GM18867 (cell line): ENCODE data around the gene EDC3.
"Not testable (repeated sequence)": the region's sequence is repeated elsewhere in the genome, so short reads cannot be mapped to it uniquely, and the experiment has no call there.

Source experiments
- ATAC-seq: cut with Tn5 transposase; IDR thresholded peaks from one replicate; pipeline ENCODE4 v1.9.1; 2021; ENCODE audit warnings: mild to moderate bottlenecking, moderate library complexity; ENCODE audit not compliant: unreplicated experiment

The EDC3 gene

DNA sequence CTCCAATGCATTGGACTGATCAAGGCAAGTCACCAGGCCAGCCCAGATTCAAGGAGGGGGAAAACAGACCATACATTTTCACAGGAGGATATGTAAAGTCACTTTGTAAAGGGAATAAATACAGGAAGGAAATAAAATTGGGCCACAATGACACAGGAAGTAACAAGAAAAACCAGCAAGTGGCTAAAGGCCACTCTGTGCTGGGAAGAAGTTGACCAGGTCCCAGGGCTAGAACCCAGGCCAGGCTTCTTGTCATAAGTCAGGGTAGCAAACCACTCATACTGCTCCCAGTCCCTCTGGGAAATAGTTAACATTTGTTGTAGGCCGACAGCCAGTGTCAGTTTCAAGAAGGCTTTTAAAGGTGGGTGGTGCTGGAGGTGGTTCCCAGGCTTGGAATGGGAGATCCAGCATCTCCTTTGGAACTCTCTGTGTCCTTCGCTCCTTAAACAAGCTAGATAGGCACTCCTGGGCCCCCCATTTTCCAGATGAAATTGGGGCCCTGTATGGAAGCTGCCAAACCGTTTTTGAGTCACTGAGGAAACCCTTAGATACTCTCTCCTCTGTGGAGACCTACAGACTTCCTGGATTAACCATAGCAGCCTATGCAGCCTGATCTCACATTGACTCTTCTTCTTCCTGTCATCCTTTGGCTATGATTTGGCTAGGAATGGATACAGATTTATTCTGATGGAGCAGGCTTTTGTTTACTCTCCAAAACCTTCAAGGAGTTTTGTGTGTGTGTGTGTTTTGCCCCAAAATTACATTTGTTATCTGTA is 14.7 kb upstream of the EDC3 start:
- no peak for ATAC-seq

DNA sequence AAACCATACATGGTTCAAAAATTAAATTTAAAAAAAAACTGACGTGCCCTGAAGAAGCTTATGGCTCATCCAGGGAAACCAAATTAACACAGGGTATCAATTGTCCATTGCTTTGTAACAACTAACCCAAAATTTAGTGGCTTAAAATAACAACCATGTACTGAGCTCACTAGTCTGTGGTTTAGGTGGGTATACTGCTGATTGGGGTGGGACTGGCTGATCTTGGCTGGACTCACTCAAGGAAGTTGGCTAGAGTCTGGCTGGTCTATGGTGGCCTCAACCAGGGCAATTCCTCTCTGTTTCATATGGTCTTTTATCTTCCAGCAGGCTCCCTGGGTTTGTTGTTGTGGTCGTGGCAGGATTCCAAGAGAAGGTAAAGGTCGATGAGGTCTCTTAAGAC is 14.1 kb upstream of the EDC3 start:
- ATAC-seq: no peak

DNA sequence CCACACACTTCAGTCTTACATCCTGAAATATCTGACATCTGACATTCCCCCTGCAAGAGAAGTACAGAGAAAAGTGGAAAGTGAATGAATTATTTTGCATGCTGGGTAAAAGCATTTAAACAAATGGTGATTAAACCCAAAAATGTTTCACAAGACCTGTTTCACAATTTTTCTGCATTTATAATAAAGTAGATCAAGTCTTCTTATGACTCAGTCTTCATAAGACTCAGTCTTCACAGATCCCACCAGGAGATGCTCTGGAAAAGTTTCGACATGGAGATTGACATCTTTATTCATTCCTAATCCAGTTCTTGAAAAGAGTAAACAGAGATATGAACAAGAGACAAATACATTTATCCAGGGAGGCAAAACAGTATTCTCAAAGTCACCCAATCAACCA is 13.2 kb upstream of the EDC3 start:
- no peak for ATAC-seq

DNA sequence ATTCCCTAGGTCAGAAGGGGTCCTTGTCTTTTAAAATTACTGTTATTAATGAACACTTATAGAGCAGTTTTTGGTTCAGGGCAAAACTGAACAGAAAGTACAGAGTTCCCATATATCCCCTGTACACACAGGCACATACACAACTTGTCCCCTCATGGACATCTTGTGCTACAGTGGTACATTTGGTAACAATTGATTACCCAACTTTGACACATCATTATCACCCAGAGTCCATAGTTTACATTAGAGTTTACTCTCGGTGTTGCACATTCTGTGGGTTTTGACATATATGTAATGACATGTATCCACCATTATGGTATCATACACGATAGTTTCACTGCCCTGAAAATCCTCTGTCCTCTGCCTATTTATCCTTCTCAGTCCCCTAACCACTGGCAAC is 984 bp upstream of the EDC3 start:
- no peak for ATAC-seq

DNA sequence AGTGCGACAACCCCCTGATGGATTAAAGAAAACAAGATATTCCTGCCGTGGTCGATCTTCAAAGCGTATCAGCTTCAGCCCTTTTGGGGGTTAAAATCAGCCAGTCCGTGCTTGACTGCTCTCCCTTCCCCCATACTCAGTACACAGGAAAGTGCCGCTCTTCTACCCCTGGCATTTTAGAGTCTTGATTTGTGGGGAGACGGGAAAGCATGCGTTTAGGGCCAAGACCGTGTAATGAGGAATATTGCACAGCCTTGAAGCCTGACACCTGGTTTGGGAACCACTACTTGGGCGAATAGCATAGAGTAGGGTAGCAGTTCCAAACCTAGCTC is 540 bp upstream of the EDC3 start:
- no peak for ATAC-seq

DNA sequence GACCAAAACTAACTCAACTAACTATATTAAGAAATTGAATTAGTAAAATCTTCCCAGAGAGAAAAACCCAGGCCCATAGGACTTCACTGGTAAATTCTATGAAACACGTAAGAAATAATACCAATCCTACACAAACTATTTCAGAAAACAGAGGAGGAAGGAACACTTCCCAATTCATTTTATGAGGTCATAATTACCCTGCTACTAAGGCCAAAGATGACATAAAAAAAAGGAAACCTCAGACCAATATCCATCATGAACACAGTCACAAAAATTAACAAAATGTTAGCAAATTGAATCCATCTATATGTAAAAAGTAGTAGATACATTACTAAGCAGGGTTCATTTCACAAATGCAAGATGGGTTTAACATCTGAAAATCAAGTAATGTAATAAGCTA is 3.5 kb downstream of the EDC3 start:
- no peak for ATAC-seq

DNA sequence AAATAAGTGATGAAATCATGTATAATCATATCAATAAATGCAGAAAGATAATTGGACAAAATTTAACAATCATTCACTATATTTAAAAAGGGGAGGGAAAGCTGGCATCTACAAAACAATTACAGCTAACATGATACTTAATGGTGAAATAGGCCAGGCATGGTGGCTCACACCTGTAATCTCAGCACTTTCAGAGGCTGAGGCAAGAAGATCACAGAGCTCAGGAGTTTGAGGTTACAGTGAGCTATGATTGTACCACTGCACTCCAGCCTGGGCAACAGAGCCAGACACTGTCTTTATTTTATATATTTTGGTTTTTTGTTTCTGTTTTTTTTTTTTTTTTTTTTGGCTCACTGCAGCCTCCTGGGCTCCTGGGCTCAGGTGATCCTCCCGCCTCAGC is 12.1 kb downstream of the EDC3 start:
- no peak for ATAC-seq

DNA sequence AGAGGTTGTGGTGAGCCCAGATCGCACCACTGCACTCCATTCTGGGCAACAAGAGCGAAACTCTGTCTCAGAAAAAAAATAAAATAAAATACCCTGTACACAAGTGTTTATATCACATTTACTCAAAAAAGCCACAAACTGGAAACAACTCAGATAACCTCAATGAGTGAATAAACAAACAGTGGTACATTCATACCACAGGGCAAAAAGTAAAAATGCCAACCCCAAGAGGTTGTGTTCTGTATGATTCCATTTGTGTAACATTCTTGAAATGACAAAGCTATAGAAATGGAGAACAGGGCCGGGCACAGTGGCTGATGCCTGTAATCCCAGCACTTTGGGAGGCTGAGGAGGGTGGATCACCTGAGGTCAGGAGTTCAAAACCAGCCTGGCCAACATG is 12.9 kb downstream of the EDC3 start:
- no peak for ATAC-seq

DNA sequence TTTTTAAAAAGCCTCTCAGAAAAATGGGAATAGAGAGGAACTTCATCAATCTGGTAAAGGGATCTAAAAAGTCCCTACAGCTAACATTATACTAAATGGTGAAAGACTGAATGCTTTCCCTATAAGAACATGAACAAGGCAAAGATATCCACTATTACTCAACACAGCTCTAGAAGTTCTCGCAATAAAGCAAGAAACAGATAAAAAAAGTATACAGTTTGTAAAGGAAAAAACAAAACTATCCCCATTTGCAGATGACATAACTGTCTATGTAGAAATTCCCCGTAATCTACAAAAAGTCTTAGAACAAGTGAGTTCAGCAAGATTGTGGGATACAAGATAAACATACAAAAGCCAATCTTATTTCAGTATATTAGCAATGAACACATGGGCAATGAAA is 15.4 kb downstream of the EDC3 start:
- no peak for ATAC-seq

DNA sequence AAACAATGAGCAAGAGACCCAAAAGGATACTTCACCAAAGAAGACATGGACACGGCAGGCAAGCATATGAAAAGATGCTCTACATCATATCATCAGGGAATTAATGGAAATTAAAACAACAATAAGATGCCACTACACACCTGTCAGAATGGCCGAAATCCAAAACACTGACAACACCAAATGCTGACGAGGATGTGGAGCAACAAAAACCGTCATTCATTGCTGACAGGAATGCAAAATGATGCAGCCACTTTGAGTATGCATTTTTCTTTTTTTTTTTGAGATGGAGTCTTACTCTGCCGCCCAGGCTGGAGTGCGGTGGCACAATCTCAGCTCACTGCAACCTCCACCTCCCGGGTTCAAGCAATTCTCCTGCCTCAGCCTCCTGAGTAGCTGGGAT is 19.0 kb downstream of the EDC3 start:
- no peak for ATAC-seq

DNA sequence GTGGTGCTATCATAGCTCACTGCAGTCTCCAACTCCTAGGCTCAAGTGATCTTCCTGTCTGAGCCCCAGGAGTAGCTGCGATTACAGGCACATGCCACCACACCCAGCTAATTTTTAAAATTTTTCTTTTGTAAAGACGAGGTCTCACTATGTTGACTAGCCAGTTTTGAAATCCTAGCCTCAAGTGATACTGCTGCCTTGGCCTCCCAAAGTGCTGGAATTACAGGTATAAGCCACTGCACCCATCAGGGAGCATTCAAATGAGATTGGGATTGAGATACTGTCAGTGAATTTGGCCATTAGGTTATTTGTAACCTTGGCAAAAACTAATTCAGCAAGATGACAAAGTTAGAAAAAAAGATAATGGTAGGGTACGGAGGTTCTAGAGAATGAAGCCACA is 21.7 kb downstream of the EDC3 start:
- ATAC-seq: no peak

DNA sequence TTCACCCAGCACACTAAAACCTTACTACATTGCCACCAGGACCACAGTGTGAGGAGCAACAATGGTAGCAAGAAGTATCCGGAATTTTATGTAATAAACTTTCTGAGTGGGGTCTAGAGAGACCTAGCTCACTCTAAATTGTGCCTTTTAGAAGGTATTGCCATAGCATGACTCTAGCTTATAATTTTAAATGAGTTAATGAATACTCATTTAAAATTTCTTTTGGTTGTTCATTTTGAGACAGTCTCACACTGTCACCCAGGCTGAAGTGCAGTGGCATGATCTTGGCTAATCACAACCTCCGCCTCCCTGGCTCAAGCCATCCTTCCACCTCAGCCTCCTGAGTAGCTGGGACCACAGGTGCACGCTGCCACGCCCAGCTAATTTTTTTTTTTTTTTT is 26.2 kb downstream of the EDC3 start:
- no peak for ATAC-seq

DNA sequence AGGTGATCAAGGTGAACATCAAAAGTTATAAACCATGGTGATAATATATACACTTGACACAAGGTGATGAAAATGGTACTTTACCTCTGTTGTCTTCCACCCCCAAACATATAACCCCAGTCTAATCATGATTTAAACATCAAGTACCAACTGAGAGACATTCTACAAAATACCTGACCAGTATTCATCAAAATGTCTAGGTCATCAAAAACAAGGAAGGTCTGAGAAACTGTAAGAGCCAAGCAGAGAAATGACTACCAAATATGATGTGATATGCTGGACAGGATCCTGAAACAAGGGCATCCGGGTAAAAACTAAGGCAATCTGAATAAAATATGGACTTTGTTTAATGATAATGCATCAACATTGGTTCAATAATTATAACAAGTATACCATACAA is 27.8 kb downstream of the EDC3 start:
- ATAC-seq: no peak

DNA sequence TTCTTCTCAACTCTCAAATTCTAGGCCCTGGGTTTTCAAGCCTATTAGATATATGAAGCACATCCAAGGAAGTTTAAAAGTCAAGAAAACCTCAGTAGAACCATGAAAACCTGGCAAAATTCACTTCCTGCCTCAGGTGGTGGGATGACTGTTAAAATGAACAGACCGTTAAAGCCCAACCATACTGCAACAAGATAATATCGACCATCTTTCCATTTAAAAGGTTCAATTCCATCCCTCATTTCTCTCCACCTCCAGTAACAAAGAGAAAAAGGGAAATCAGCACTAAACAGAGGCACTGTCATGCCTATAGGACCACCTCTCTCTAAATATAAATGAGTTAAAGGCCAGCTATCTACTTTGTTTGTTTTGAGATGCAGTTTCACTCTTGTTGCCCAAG is 31.2 kb downstream of the EDC3 start:
- no peak for ATAC-seq

DNA sequence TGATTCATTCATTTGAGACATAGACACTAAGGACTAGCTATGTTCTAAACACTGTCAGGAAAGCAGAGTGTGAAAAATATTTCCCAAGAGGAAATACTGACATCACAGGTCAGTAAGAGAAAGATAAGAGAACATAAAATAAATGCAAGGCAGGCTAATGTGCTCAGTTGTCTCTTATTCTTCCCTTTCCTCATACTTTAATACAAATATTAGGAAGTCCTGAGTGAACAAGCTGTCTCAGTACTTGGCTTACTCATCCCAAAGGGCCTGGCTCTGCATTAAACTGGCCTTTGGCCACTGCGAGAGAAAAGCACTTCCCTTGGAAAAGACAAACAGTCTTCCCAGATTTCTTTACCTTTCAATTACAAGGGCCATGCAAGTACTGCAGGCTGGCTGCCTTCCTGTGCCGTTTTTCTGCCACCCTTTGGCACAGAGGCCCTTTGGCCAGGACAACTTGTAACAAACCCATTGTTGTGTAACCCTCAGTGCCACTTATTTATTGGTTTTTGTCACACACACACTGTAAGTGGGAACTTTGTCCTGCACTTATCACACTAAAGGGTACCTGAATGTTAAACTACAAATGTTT is 31.7 kb downstream of the EDC3 start:
- ATAC-seq: no peak

DNA sequence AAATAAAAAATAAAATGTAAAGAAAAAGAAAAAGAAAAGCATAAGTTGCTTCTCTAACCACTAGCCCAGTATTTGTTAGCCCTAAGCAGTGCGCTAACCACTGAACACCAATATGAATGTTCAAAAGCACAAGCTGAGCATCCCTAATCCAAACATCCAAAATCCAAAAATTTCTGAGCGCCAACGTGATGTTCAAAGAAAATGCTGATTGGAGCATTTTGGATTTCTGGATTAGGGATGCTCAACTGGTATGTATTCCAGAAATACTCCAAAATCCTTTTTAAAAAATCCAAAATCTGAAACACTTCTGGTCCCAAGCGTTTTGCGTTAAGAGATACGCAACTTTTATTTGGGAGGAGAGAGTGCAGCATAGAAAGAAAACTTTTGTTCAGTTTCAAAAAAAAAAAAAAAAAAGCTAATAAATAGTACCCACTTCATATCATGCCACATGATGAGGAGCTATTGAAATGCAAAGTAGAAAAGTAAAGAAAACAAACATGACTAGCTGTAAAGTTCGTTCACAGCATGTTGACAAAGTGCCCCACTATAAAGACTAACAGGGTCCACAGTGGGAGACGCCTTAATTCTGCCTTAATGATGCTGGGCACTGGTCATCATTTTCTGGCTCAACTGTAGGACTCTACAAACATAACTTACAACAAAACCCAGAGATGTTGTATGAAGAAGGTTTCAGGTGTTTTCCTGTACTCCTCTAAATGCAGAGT is 32.4 kb downstream of the EDC3 start:
- ATAC-seq: no peak

DNA sequence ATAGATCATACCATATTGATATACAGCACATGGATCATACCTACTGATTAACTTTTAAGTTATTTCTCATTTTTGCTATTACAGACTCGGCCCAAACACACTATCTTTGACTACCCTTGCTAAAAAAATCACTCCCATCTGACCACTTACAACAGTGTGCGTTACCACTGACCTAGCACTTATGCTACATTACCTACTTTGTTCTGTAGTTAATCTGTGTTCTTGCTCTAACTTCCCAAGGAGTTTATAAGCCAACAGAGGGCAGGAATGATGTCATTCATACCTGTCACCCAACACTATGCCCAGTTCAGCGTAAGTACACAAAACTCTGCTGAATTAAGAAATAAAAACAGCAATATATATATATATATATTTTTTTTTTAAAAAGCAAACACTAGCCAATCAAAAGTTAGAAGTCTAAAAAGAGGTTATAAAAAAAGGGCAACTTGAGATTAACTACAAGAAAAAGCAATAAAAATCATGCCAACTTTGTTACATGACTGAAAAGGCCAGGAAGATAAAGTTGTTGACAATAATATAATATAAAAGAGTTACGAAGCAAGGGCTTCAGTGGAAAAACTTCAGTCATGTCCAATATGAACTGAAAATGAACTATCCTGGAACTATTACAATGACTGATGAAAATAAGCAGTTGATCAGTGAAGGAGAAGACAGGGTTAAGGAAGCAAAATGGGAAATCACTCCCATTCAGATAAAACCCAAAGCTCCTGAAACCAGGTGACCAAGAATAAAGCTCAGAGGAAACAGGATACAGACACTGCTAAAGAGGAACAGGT is 33.6 kb downstream of the EDC3 start:
- ATAC-seq: no peak

DNA sequence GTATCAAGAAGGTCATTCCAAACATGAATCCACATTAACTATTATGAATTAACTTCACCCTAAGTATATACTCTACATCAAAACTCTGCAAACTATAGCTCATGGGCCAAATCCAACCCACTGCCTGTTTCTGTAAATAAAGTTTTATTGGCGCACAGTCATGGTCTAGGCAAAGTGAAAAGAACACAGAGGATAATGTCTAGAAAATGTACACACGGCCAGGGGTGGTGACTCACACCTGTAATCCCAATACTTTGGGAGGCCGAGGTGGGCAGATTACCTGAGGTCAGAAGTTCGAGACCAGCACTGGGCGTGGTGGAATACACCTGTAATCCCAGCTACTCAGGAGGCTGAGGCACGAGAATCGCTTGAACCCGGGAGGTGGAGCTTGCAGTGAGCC is 34.5 kb downstream of the EDC3 start:
- ATAC-seq: not testable (repeated sequence)

DNA sequence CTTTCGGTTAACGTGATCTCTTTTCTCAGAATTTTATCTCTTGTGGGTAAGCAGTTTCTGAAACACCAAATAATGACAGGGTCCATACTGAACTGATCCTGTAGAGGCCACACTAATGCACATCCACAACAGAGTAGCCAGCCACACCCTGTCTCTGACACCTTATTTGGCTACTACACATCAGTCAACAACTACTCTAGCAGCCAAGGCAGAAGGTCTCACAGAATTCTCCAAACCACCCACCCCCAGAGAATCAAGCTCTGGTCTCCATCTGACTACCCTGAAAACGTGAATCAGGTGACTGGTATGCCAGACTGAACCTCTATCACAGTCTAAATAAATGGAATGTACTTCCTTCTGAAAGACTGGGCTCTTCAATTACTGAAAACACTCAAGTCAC is 38.0 kb downstream of the EDC3 start:
- no peak for ATAC-seq

DNA sequence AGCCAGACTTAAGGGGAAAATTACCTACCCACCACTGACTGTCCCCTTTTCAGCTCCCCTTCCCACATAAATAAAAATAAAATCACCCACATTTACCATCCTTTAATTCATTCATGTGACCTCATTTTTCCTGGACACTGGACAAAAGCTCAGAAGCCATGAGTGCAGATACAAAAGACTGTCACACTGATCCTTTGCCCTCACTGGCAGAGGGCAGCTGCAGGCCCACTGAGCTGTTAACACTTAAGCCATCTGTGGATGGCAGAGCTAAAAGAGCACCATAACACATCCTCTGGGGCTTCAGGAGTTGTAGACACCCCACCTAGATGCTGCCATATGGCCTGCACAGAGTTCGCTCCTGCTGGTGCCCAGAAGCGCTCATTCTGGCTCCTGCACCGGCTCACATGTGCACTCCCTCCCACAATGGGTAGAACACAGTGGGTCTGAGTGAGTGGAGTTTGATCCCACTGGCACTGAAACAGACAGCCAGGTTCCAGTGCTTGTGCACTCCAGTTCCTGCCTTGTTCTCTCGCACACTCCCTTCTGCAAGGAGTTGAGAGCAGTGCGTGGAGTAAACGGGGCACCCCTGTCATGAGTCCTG is 38.8 kb downstream of the EDC3 start:
- ATAC-seq: no peak

DNA sequence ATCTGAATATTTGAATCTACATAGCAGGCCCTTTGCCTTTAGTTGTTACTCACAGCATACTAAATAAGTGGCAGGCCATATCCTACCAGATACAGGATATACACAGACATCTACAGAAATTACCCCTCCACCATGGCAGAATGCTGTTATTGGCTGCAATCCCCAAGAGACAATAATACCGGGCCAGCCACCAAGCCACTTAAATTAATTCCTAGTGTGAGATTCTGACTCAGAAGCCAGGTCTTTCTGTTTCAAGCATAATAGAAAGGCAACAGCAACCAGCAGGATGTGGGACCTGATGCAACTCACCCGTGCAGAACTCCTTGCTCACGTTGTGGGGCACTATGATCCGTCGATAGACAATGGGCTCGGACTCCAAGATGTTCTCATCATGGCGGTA is 40.4 kb downstream of the EDC3 start:
- no peak for ATAC-seq
